HG03097 (cell line): ENCODE data around the gene MLF2.

ENCODE experiments used
- ATAC-seq: cut with Tn5 transposase; IDR thresholded peaks from one replicate; pipeline ENCODE4 v1.9.1; 2021; ENCODE audit not compliant: unreplicated experiment, low FRiP score

The MLF2 gene

GRCh38 chr12:6778574-6779550 lies 25.9 kb upstream of the MLF2 start:
- ATAC-seq = no peak

GRCh38 chr12:6778217-6778573 lies 25.3 kb upstream of the MLF2 start:
- ATAC-seq = no peak

GRCh38 chr12:6777386-6777785 lies 24.4 kb upstream of the MLF2 start:
- no peak for ATAC-seq

- ATAC-seq = no peak
Observed at GRCh38 chr12:6775185-6776174, 22.5 kb upstream of the MLF2 start.

GRCh38 chr12:6774499-6775062 lies 21.6 kb upstream of the MLF2 start:
- ATAC-seq = no peak

- no peak for ATAC-seq
Observed at GRCh38 chr12:6773590-6774351, 20.8 kb upstream of the MLF2 start.

- no peak for ATAC-seq
Observed at GRCh38 chr12:6772726-6773589, 20.0 kb upstream of the MLF2 start.

- ATAC-seq = no peak
Observed at GRCh38 chr12:6772331-6772695, 19.4 kb upstream of the MLF2 start, which contains the start of gene LAG3. LAG3 (plus strand) TSS chr12:6772520; CDS start chr12:6772853, 333 bp downstream.

GRCh38 chr12:6771509-6772330 lies 18.8 kb upstream of the MLF2 start:
- ATAC-seq = no peak

- no peak for ATAC-seq
Observed at GRCh38 chr12:6771091-6771495, 18.2 kb upstream of the MLF2 start.

GRCh38 chr12:6770600-6770999 lies 17.7 kb upstream of the MLF2 start:
- no peak for ATAC-seq

- ATAC-seq = no peak
Observed at GRCh38 chr12:6770094-6770493, 17.2 kb upstream of the MLF2 start.

GRCh38 chr12:6769666-6770065 lies 16.7 kb upstream of the MLF2 start:
- ATAC-seq = no peak

GRCh38 chr12:6768990-6769389 lies 16.0 kb upstream of the MLF2 start:
- no peak for ATAC-seq

GRCh38 chr12:6768437-6768914 lies 15.5 kb upstream of the MLF2 start:
- no peak for ATAC-seq

GRCh38 chr12:6767353-6768319 lies 14.7 kb upstream of the MLF2 start:
- no peak for ATAC-seq
